Subcutaneous preadipocyte (primary cell): ENCODE data around the gene NUP42. TPM values are rescaled to one million over a fixed set of nuclear protein-coding genes. Genes with fewer than 3 reads are reported as not detected.

Experiments used
- total RNA-seq: library from RNA; depleted of rRNA; stranded (reverse); fragments of >200 nt; gene quantifications from 2 replicates; pipeline ENCODE4 v1.2.3, GENCODE V29; 2012

NUP42 gene, protein sequence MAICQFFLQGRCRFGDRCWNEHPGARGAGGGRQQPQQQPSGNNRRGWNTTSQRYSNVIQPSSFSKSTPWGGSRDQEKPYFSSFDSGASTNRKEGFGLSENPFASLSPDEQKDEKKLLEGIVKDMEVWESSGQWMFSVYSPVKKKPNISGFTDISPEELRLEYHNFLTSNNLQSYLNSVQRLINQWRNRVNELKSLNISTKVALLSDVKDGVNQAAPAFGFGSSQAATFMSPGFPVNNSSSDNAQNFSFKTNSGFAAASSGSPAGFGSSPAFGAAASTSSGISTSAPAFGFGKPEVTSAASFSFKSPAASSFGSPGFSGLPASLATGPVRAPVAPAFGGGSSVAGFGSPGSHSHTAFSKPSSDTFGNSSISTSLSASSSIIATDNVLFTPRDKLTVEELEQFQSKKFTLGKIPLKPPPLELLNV
- 20.6 and 30.3 TPM in 2 replicates for total RNA-seq

DNA sequence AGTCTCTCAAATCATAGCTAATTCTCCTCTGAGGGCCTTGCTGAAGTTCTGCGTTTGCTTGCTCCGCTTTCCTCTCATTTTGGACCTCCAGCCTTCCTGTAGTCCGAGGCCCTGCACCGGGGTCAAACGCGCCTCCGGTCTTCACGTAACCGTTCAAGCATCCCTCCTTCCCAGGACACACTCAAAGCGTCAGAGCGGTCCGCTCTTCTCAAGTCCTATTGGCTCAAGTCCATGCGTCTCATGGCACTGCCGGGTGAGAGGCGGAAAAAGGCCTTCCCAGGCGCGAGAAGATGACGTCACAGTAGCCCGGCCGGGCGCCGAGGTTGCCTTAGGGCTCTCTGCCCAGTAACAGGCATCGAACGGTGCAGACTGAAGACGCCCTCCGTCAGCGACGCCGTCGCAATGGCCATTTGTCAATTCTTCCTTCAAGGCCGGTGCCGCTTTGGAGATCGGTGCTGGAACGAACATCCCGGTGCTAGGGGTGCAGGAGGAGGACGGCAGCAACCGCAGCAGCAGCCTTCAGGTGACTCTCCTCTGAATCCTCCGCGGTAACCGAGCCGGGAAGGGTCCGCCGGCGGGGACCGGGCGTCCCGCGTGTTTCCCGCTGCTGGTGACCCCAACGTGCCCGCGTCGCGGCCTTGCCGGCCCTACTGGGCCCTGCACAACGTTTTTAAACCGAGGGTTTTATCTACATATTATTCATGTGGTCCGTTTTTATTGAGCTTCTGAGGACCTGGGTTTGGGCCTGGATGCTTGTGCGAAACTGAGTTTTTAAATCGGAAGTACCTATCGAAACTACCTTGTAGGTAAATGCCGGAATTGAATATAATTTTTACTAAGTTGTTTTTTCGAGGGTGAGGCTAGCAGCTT lies at the start of gene NUP42:
Gene NUP42 (plus strand): TSS at position 365 of the 870 bp plus-strand sequence. CDS start 38 bp downstream, at position 403.

DNA sequence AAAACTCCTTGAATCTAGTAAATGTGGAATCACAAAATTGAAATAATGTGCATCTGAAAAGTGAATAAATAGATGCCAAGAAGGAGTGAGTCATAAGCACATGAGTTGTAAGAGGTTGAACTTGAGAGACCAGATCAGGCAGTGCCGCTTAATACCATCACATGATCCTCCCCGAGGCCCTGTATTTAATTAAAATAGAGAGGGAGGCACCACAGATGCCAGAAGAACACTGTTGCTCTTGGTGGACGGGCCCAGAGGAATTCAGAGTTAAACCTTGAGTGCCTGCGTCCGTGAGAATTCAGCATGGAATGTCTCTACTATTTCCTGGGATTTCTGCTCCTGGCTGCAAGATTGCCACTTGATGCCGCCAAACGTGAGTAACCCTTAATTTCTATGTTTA lies 64.7 kb downstream of the NUP42 start, which contains the start of gene GPNMB:
Gene GPNMB (plus strand): TSS at position 221 of the 400 bp plus-strand sequence. CDS start 83 bp downstream, at position 304.

Other genes starting within 250 kb of the NUP42 start
- gene HYCC1, start 167.9 kb upstream of the NUP42 start, total RNA-seq = 99.9 and 158 TPM in 2 replicates
- gene KLHL7, start 76.3 kb upstream of the NUP42 start, total RNA-seq = 23.1 and 29.9 TPM in 2 replicates
- 102 and 202 TPM in 2 replicates for gene GPNMB, start 64.7 kb downstream of the NUP42 start, total RNA-seq
- gene MALSU1, start 117.3 kb downstream of the NUP42 start, total RNA-seq = 60.3 and 71.2 TPM in 2 replicates